IMR-90 (cell line): ENCODE data around the gene NDRG4.

Experiments used
- POLR2A ChIP-seq: IDR thresholded peaks from 2 replicates; pipeline ENCODE4 v1.6.1; 2012; ENCODE audit warnings: mild to moderate bottlenecking, low read depth, low read length
- TF ChIP-seq, protein P1 (sequence below): conservative IDR thresholded peaks from 2 replicates; pipeline ENCODE4 v1.5.1; 2012; ENCODE audit warnings: mild to moderate bottlenecking, low read depth, low read length, improper control_type of control experiment

- TF ChIP-seq, protein P1, sequence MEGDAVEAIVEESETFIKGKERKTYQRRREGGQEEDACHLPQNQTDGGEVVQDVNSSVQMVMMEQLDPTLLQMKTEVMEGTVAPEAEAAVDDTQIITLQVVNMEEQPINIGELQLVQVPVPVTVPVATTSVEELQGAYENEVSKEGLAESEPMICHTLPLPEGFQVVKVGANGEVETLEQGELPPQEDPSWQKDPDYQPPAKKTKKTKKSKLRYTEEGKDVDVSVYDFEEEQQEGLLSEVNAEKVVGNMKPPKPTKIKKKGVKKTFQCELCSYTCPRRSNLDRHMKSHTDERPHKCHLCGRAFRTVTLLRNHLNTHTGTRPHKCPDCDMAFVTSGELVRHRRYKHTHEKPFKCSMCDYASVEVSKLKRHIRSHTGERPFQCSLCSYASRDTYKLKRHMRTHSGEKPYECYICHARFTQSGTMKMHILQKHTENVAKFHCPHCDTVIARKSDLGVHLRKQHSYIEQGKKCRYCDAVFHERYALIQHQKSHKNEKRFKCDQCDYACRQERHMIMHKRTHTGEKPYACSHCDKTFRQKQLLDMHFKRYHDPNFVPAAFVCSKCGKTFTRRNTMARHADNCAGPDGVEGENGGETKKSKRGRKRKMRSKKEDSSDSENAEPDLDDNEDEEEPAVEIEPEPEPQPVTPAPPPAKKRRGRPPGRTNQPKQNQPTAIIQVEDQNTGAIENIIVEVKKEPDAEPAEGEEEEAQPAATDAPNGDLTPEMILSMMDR = no peak
- no peak for TF ChIP-seq POLR2A
Measured at GRCh38 chr16:58508671-58509251, 8.8 kb downstream of the NDRG4 start.
